Measurements from ENCODE around the gene NXPH1. TPM values are rescaled to one million over a fixed set of nuclear protein-coding genes. Genes with fewer than 3 reads are reported as not detected.

Gene NXPH1
- total RNA-seq, 1 experiment from 2014 or later: not detected

GRCh38 chr7:8387551-8388256 is 45.7 kb upstream of the NXPH1 start:
- Histone ChIP-seq H3K4me1 (ENCODE audit: insufficient read depth, low read length, poor library complexity, severe bottlenecking) (no peaks in the 10 kb centered on the region), H3K9me3 (ENCODE audit: low read depth, low read length, poor library complexity, severe bottlenecking) (no peaks in the 10 kb centered on the region), H3K27ac (ENCODE audit: low read depth, low read length, poor library complexity, severe bottlenecking) (no peak overlapping the region), H3K36me3 (ENCODE audit: insufficient read depth, low read length, poor library complexity, severe bottlenecking) (no peaks in the 10 kb centered on the region), H3K4me3 (ENCODE audit: low read depth, low read length, poor library complexity, severe bottlenecking) (no peak overlapping the region), H3K27me3 (replicated peaks; ENCODE audit: insufficient read depth, low read depth, low read length, poor library complexity) (peaks cover 34% of the 10 kb centered on the region)
- ChIA-PET CTCF (no interaction called here), POLR2A (ENCODE audit: low non-redundant PET) (no interaction called here)
- TF ChIP-seq EZH2 (IDR thresholded peaks at IDR 0.05; ENCODE audit: borderline replicate concordance, low read depth, low read length, poor library complexity, severe bottlenecking) (no peak), CTCF (conservative IDR thresholded peaks at IDR 0.05; ENCODE audit: low read depth, low read length) (no peak)
- no peak for DNase-seq (ENCODE audit: low spot score)
- no TSS peak for BruUV-seq (replicated peaks)
- intact Hi-C loops (cut with micrococcal nuclease; ENCODE audit: unreplicated experiment): no loop called here

- Histone ChIP-seq H3K27me3 (replicated peaks; ENCODE audit: insufficient read depth, low read depth, low read length, poor library complexity) (peaks cover 29% of the 10 kb centered on the region), H3K36me3 (ENCODE audit: insufficient read depth, low read length, poor library complexity, severe bottlenecking) (no peaks in the 10 kb centered on the region), H3K27ac (ENCODE audit: low read depth, low read length, poor library complexity, severe bottlenecking) (no peak overlapping the region), H3K4me1 (ENCODE audit: insufficient read depth, low read length, poor library complexity, severe bottlenecking) (no peaks in the 10 kb centered on the region), H3K4me3 (ENCODE audit: low read depth, low read length, poor library complexity, severe bottlenecking) (no peak overlapping the region), H3K9me3 (ENCODE audit: low read depth, low read length, poor library complexity, severe bottlenecking) (no peaks in the 10 kb centered on the region)
- ChIA-PET POLR2A (ENCODE audit: low non-redundant PET) (no interaction called here), CTCF (no interaction called here)
- intact Hi-C loops (cut with micrococcal nuclease; ENCODE audit: unreplicated experiment): no loop called here
- no peak for TF ChIP-seq EZH2 (IDR thresholded peaks at IDR 0.05; ENCODE audit: borderline replicate concordance, low read depth, low read length, poor library complexity, severe bottlenecking)
- TF ChIP-seq CTCF (conservative IDR thresholded peaks at IDR 0.05; ENCODE audit: low read depth, low read length): no peak
- DNase-seq (ENCODE audit: low spot score): no peak
- no TSS peak for BruUV-seq (replicated peaks)
These were observed 45.2 kb upstream of the NXPH1 start for GRCh38 chr7:8388257-8388625.

GRCh38 chr7:8389593-8390261 is 43.7 kb upstream of the NXPH1 start:
- POLR2A ChIA-PET (ENCODE audit: low non-redundant PET): no interaction called here
- H3K27me3 ChIP-seq (replicated peaks; ENCODE audit: insufficient read depth, low read depth, low read length, poor library complexity): peaks cover 25% of the 10 kb centered on the region
- no peak overlapping the region for H3K27ac ChIP-seq (ENCODE audit: low read depth, low read length, poor library complexity, severe bottlenecking)
- no peak for TF ChIP-seq EZH2 (IDR thresholded peaks at IDR 0.05; ENCODE audit: borderline replicate concordance, low read depth, low read length, poor library complexity, severe bottlenecking)
- TF ChIP-seq CTCF (conservative IDR thresholded peaks at IDR 0.05; ENCODE audit: low read depth, low read length): no peak
- CTCF ChIA-PET: no interaction called here
- H3K4me3 ChIP-seq (ENCODE audit: low read depth, low read length, poor library complexity, severe bottlenecking): no peak overlapping the region
- H3K36me3 ChIP-seq (ENCODE audit: insufficient read depth, low read length, poor library complexity, severe bottlenecking): no peaks in the 10 kb centered on the region
- DNase-seq (ENCODE audit: low spot score): peak; percentile 44
- no peaks in the 10 kb centered on the region for H3K4me1 ChIP-seq (ENCODE audit: insufficient read depth, low read length, poor library complexity, severe bottlenecking)
- no peaks in the 10 kb centered on the region for H3K9me3 ChIP-seq (ENCODE audit: low read depth, low read length, poor library complexity, severe bottlenecking)
- no TSS peak for BruUV-seq (replicated peaks)
- intact Hi-C loops (cut with micrococcal nuclease; ENCODE audit: unreplicated experiment): no loop called here

Measured in A673 (cell line).